ENCODE data around the gene GRHPR.

Gene GRHPR

GRCh38 chr9:37399336-37399735, 23.2 kb upstream of the GRHPR start:
- no peak overlapping the region for H3K4me3 ChIP-seq (ENCODE audit: extremely low read depth, insufficient read depth, low read length, poor library complexity, severe bottlenecking)
- H3K27ac ChIP-seq (ENCODE audit: low read depth, low read length, severe bottlenecking) = no peak overlapping the region
- 100% methylated on average over 1 of the region's 2 CpGs; no CpG with 5 or more reads in 1 of the 2 experiments for WGBS, 2 experiments (ENCODE audit: insufficient coverage in 2 of 2)
- no peaks in the 10 kb centered on the region for H3K36me3 ChIP-seq (ENCODE audit: control insufficient read depth, insufficient read depth, low read length)
- H3K9me3 ChIP-seq (ENCODE audit: control insufficient read depth, low read length) = no peaks in the 10 kb centered on the region
- no peaks in the 10 kb centered on the region for H3K4me1 ChIP-seq (ENCODE audit: control insufficient read depth, insufficient read depth, low read length, poor library complexity, severe bottlenecking)

GRCh38 chr9:37404590-37404989, 17.9 kb upstream of the GRHPR start:
- H3K36me3 ChIP-seq (ENCODE audit: control insufficient read depth, insufficient read depth, low read length) = no peaks in the 10 kb centered on the region
- H3K27ac ChIP-seq (ENCODE audit: low read depth, low read length, severe bottlenecking) = no peak overlapping the region
- H3K4me3 ChIP-seq (ENCODE audit: extremely low read depth, insufficient read depth, low read length, poor library complexity, severe bottlenecking) = no peak overlapping the region
- 83 to 94% methylated on average over 8 to 9 of the region's 9 CpGs for WGBS, 2 experiments (ENCODE audit: insufficient coverage in 2 of 2)
- H3K9me3 ChIP-seq (ENCODE audit: control insufficient read depth, low read length) = no peaks in the 10 kb centered on the region
- H3K4me1 ChIP-seq (ENCODE audit: control insufficient read depth, insufficient read depth, low read length, poor library complexity, severe bottlenecking) = no peaks in the 10 kb centered on the region

DNA sequence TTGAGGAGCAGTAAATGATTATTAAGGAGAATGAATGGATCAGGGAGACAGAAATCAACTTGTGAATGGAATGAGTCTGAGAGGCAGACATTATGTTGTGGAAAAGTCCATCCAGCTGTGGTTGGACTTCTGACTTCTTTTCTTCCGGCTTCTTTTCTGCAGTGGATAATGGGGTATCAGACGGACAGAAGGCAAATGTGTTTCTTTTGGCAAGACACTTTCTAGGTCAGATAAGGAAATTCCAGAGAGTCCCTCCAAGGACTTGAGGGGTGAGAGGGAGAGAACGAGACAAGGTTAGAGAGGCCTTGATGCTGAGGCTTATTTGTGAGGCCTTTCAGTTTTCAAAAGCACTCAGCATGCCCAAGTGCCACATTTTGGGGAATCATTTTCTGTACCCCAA, 17.1 kb upstream of the GRHPR start:
- Histone ChIP-seq H3K36me3 (ENCODE audit: control insufficient read depth, insufficient read depth, low read length) (no peaks in the 10 kb centered on the region), H3K27ac (ENCODE audit: low read depth, low read length, severe bottlenecking) (no peak overlapping the region), H3K4me1 (ENCODE audit: control insufficient read depth, insufficient read depth, low read length, poor library complexity, severe bottlenecking) (no peaks in the 10 kb centered on the region), H3K4me3 (ENCODE audit: extremely low read depth, insufficient read depth, low read length, poor library complexity, severe bottlenecking) (no peak overlapping the region), H3K9me3 (ENCODE audit: control insufficient read depth, low read length) (no peaks in the 10 kb centered on the region)
- WGBS, 2 experiments (ENCODE audit: insufficient coverage in 2 of 2) = 93 to 95% methylated on average over 3 of the region's 3 CpGs

DNA sequence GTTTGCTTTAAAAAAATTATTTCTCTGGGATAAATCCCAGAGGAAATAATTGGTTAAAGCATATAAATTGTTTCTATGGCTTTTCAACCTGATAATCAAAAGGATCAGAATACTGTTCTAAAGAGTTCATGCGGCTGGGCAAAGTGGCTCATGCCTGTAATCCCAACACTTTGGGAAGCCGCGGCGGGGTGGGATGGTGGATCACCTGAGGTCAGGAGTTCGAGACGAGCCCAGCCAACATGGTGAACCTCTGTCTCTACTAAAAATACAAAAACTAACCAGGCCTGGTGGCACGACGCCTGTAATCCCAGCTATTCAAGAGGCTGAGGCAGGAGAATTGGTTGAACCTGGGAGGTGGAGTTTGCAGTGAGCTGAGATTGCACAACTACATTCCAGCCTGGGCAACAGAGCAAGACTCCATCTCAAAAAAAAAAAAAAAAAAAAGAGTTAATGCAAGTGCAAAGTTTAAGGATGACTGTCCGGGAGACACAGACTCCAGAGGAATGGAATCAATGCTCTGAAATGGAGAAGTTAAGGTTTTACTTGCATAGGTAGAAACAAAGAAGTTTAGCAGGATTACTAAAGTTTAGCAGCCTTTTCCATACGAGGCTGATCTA, 16.6 kb upstream of the GRHPR start:
- H3K4me3 ChIP-seq (ENCODE audit: extremely low read depth, insufficient read depth, low read length, poor library complexity, severe bottlenecking) = no peak overlapping the region
- no peak overlapping the region for H3K27ac ChIP-seq (ENCODE audit: low read depth, low read length, severe bottlenecking)
- no peaks in the 10 kb centered on the region for H3K4me1 ChIP-seq (ENCODE audit: control insufficient read depth, insufficient read depth, low read length, poor library complexity, severe bottlenecking)
- no peaks in the 10 kb centered on the region for H3K9me3 ChIP-seq (ENCODE audit: control insufficient read depth, low read length)
- 92 to 95% methylated on average over 6 of the region's 10 CpGs for WGBS, 2 experiments (ENCODE audit: insufficient coverage in 2 of 2)
- H3K36me3 ChIP-seq (ENCODE audit: control insufficient read depth, insufficient read depth, low read length) = no peaks in the 10 kb centered on the region

- no peak overlapping the region for H3K4me3 ChIP-seq (ENCODE audit: extremely low read depth, insufficient read depth, low read length, poor library complexity, severe bottlenecking)
- H3K36me3 ChIP-seq (ENCODE audit: control insufficient read depth, insufficient read depth, low read length) = no peaks in the 10 kb centered on the region
- WGBS, 2 experiments (ENCODE audit: insufficient coverage in 2 of 2) = 95 to 98% methylated on average over 7 to 10 of the region's 11 CpGs
- no peak overlapping the region for H3K27ac ChIP-seq (ENCODE audit: low read depth, low read length, severe bottlenecking)
- H3K4me1 ChIP-seq (ENCODE audit: control insufficient read depth, insufficient read depth, low read length, poor library complexity, severe bottlenecking) = no peaks in the 10 kb centered on the region
- no peaks in the 10 kb centered on the region for H3K9me3 ChIP-seq (ENCODE audit: control insufficient read depth, low read length)
Measured at GRCh38 chr9:37406603-37407401, 15.7 kb upstream of the GRHPR start.

GRCh38 chr9:37407468-37407867, 15.0 kb upstream of the GRHPR start:
- H3K9me3 ChIP-seq (ENCODE audit: control insufficient read depth, low read length) = no peaks in the 10 kb centered on the region
- no peaks in the 10 kb centered on the region for H3K4me1 ChIP-seq (ENCODE audit: control insufficient read depth, insufficient read depth, low read length, poor library complexity, severe bottlenecking)
- H3K36me3 ChIP-seq (ENCODE audit: control insufficient read depth, insufficient read depth, low read length) = no peaks in the 10 kb centered on the region
- WGBS, 2 experiments (ENCODE audit: insufficient coverage in 2 of 2) = 57% methylated on average over 1 of the region's 2 CpGs; no CpG with 5 or more reads in 1 of the 2 experiments
- no peak overlapping the region for H3K4me3 ChIP-seq (ENCODE audit: extremely low read depth, insufficient read depth, low read length, poor library complexity, severe bottlenecking)
- no peak overlapping the region for H3K27ac ChIP-seq (ENCODE audit: low read depth, low read length, severe bottlenecking)

DNA sequence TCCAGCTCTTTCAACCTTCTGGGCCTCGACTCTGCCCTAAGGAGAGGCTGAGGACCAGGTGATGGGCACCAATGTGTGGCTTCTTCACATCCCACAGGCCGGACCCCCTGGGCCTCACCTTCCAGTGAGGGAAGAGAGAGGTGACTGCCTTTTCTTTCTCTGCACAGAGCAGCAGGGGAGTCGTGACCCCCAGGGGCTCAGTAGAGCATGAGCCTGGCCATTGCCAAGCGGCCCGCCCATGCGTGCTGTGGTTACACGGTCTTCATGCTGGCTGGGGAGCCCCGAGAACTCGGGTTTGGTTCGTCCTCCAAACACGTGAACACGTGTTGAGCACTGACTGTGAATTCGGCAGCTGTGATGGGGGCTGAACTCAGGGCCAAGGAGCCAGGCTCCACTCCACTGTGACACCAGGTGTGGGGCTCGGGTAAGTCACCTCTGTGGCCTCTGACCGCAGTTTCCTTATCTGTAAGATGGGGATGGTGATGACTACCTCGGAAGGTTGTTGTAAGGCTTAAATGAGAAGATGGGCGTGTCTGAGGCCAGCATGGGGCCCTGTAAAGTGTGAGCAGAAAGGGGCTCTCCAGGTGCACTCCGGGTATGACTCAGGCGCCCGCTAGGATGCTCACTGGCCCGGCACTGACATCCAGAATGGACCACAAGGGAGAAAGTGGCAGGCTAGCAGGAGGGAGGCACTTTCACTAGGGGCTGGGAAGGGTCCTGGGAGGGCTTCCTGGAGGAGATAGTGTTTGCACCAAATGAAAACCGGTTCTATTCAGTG, 13.4 kb upstream of the GRHPR start:
- H3K9me3 ChIP-seq (ENCODE audit: control insufficient read depth, low read length) = no peaks in the 10 kb centered on the region
- no peak overlapping the region for H3K4me3 ChIP-seq (ENCODE audit: extremely low read depth, insufficient read depth, low read length, poor library complexity, severe bottlenecking)
- no peaks in the 10 kb centered on the region for H3K36me3 ChIP-seq (ENCODE audit: control insufficient read depth, insufficient read depth, low read length)
- no peaks in the 10 kb centered on the region for H3K4me1 ChIP-seq (ENCODE audit: control insufficient read depth, insufficient read depth, low read length, poor library complexity, severe bottlenecking)
- H3K27ac ChIP-seq (ENCODE audit: low read depth, low read length, severe bottlenecking) = no peak overlapping the region
- WGBS, 2 experiments (ENCODE audit: insufficient coverage in 2 of 2) = 83 to 92% methylated on average over 16 to 19 of the region's 22 CpGs

DNA sequence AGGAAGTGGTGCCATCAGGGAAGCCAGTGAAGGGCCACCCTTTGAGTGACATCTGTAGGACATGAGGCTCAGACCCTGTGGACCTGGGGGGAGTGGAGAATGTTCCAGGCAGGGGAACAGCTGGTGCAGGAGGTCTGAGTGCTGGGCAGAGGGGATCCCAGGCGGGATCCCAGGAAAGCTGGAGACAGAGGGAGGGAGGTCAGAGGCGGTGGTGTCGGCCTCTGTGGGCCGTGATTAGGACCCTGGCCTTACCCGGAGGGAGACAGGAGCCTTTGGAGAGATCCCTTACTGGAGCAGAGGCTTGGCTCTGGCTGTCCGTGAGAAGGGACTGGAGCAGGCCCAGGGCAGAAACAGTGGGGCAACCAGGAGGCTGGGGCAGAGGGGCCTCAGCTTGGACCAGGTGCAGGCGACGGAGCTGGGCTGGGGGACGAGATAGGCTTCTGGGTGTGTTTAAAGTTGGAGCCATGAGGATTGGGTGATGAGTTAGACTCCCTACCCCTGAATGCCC, 12.1 kb upstream of the GRHPR start:
- 88 to 98% methylated on average over 8 to 9 of the region's 9 CpGs for WGBS, 2 experiments (ENCODE audit: insufficient coverage in 2 of 2)
- Histone ChIP-seq H3K27ac (ENCODE audit: low read depth, low read length, severe bottlenecking) (no peak overlapping the region), H3K4me1 (ENCODE audit: control insufficient read depth, insufficient read depth, low read length, poor library complexity, severe bottlenecking) (peaks cover 3% of the 10 kb centered on the region)

DNA sequence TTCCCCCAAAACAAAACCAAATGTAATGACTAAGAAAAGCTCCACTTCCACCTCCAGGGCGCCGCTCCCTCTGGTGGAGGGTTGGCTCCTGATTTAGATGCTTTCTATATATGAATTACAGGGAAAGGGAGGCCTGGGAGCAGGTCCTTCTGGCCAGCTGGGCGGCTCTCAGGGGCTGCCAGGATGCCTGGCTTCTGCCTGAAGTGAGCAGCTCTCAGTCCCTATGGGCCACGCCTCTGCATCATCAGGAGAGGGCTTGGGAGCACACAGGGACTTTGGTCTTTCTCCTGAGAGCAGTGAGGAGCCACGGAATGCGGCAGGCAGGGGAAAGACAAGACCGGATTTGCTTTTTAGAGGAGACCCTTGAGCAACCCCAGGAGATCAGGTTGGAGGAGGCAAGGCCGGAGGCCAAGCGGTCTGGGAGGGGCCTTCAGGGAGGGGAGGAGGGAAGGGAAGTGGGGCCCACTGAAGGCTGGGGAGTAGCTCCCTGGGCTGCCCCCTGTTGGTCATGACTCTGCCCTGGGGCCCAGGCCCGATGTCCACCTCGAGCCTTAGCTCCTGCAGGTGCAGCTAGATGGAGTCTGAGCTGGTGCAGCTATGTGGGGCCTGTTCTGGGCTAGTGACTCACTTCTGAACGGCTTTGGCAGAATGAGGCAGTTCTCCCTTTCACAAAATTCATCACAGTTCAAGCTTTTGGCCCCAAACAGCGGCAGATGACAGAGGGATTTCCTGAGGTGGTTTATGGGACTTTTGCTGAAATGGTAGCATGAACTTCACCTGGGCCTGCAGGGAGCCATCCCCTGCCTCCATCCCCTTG, 11.3 kb upstream of the GRHPR start:
- 79 to 89% methylated on average over 7 to 8 of the region's 13 CpGs for WGBS, 2 experiments (ENCODE audit: insufficient coverage in 2 of 2)
- Histone ChIP-seq H3K9me3 (ENCODE audit: control insufficient read depth, low read length) (no peaks in the 10 kb centered on the region), H3K4me1 (ENCODE audit: control insufficient read depth, insufficient read depth, low read length, poor library complexity, severe bottlenecking) (peaks cover 10% of the 10 kb centered on the region), H3K27ac (ENCODE audit: low read depth, low read length, severe bottlenecking) (no peak overlapping the region), H3K4me3 (ENCODE audit: extremely low read depth, insufficient read depth, low read length, poor library complexity, severe bottlenecking) (no peak overlapping the region), H3K36me3 (ENCODE audit: control insufficient read depth, insufficient read depth, low read length) (no peaks in the 10 kb centered on the region)

More for the DNA sequence above, 12.1 kb upstream of the GRHPR start:
- H3K9me3 ChIP-seq (ENCODE audit: control insufficient read depth, low read length) = no peaks in the 10 kb centered on the region
- H3K4me3 ChIP-seq (ENCODE audit: extremely low read depth, insufficient read depth, low read length, poor library complexity, severe bottlenecking) = no peak overlapping the region
- no peaks in the 10 kb centered on the region for H3K36me3 ChIP-seq (ENCODE audit: control insufficient read depth, insufficient read depth, low read length)

Data from mesodermal cell (in vitro differentiated cells).